ENCODE data around the gene APOBR. TPM values are rescaled to one million over a fixed set of nuclear protein-coding genes. Genes with fewer than 3 reads are reported as not detected.

Gene APOBR
- total and polyA plus RNA-seq, 2 of the 13 experiments (the other 11 are each of a cell fraction or from before 2014, with no cell fraction given) = 0.03 TPM; not detected in 1

DNA sequence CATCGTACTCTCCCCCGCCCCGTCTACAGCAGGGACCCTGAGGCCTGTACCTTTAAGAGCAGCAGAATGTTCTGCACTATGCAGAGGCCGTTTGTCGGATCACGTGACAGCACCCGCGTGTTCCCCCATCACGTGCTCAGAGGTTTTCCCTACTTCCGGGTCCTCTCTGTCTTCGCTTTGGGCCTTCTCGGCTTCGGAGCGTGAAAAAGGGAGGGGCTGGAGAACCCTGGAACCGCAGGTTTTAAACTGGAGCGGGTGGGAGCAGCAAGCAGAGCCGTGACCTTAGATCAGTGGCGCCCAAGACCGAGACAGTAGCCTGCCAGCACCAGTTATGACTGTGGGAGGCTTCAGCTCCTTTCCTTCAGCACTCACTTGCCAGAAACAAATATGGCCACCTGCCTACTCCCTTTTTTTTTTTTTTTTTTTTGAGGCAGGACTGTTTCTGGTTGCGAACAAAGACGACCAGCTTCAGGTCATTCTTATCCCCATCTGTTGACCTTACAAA is 2.4 kb upstream of the APOBR start, which contains the start of gene CLN3 (continued):
- no peak for TF ChIP-seq LBX2 (CRISPR knock-in tag; IDR thresholded peaks at IDR 0.05; ENCODE audit: borderline replicate concordance)
- TF ChIP-seq BORCS8-MEF2B (CRISPR knock-in tag; IDR thresholded peaks at IDR 0.05) = peak; percentile 51; the same call in 1 of the 2 replicates
- TF ChIP-seq ZNF350 (CRISPR knock-in tag; IDR thresholded peaks at IDR 0.05; ENCODE audit: borderline replicate concordance, low read depth) = no peak; the same call in none of the 2 replicates
- TF ChIP-seq PHF20 (CRISPR knock-in tag; IDR thresholded peaks at IDR 0.05) = peak; percentile 96
- TF ChIP-seq ZNF704 (CRISPR knock-in tag; IDR thresholded peaks at IDR 0.05; ENCODE audit: borderline replicate concordance) = peak; percentile 75
- no peak for TF ChIP-seq HNRNPUL1 (IDR thresholded peaks at IDR 0.05; ENCODE audit: low read depth, low read length)
- TF ChIP-seq EZH2 (conservative IDR thresholded peaks at IDR 0.05; ENCODE audit: low read depth, low read length) = no peak
- no peak for TF ChIP-seq KIAA2018 (CRISPR knock-in tag; IDR thresholded peaks at IDR 0.05; ENCODE audit: borderline replicate concordance)
- TF ChIP-seq POGK (CRISPR knock-in tag; conservative IDR thresholded peaks at IDR 0.05) = 0 out of 2 replicates have a peak, but pooled peaks have one; percentile 57
- peak; percentile 23; the same call in 1 of the 2 replicates for TF ChIP-seq NR2F2 (IDR thresholded peaks at IDR 0.05; ENCODE audit: borderline replicate concordance, low read depth)
- TF ChIP-seq, protein P1, sequence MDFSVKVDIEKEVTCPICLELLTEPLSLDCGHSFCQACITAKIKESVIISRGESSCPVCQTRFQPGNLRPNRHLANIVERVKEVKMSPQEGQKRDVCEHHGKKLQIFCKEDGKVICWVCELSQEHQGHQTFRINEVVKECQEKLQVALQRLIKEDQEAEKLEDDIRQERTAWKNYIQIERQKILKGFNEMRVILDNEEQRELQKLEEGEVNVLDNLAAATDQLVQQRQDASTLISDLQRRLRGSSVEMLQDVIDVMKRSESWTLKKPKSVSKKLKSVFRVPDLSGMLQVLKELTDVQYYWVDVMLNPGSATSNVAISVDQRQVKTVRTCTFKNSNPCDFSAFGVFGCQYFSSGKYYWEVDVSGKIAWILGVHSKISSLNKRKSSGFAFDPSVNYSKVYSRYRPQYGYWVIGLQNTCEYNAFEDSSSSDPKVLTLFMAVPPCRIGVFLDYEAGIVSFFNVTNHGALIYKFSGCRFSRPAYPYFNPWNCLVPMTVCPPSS (IDR thresholded peaks at IDR 0.05) = no peak
- TF ChIP-seq NR1H2 (CRISPR knock-in tag; IDR thresholded peaks at IDR 0.05; ENCODE audit: borderline replicate concordance, low read depth) = no peak
- no peak for TF ChIP-seq ZNF138 (CRISPR knock-in tag; IDR thresholded peaks at IDR 0.05; ENCODE audit: low read depth)
- TF ChIP-seq ZBTB8A (CRISPR knock-in tag; IDR thresholded peaks at IDR 0.05; ENCODE audit: borderline replicate concordance, low read depth) = no peak
- no peak for TF ChIP-seq CENPX (CRISPR knock-in tag; IDR thresholded peaks at IDR 0.05)
- TF ChIP-seq MBNL3 (CRISPR knock-in tag; conservative IDR thresholded peaks at IDR 0.05) = no peak

Data from HepG2 (cell line).